GM12878 (cell line): ENCODE data around the gene ZNF57.
"Not testable (repeated sequence)": the region's sequence is repeated elsewhere in the genome, so short reads cannot be mapped to it uniquely, and the experiment has no call there.

Experiments used
- ASH2L ChIP-seq: fragments of 300-600, 200-600 bp; sonication (generic); IDR thresholded peaks from 2 replicates; pipeline ENCODE4 v1.6.1; 2017; ENCODE audit warnings: low read depth, mild to moderate bottlenecking, borderline replicate concordance
- BACH1 ChIP-seq: fragments of 450-650 bp; IDR thresholded peaks from 2 replicates; pipeline ENCODE4 v1.6.1; 2017; ENCODE audit warnings: mild to moderate bottlenecking, borderline replicate concordance
- CTCF ChIP-seq, 3 experiments: IDR thresholded peaks in 2 of 3; conservative IDR thresholded peaks in 1 of 3; 2 replicates each; pipeline ENCODE4 v1.5.1; 2011; ENCODE audit warnings: low read depth in 3 of 3, low read length in 3 of 3, mild to moderate bottlenecking in 3 of 3, control low read depth in 2 of 3, moderate library complexity in 2 of 3, inconsistent platforms in 1 of 3, mixed read lengths in 1 of 3; ENCODE audit not compliant: control insufficient read depth in 2 of 3, insufficient read depth in 1 of 3; ENCODE audit errors: extremely low read depth in 1 of 3
- ETV6 ChIP-seq, 2 experiments: fragments of 450-650 bp in 1 of 2; IDR thresholded peaks in 1 of 2; conservative IDR thresholded peaks in 1 of 2; 2 replicates each; pipeline ENCODE4 v1.6.1; 2014; ENCODE audit warnings: antibody characterized with exemption in 1 of 2, borderline replicate concordance in 1 of 2, low read depth in 1 of 2, mild to moderate bottlenecking in 1 of 2, moderate library complexity in 1 of 2
- EZH2 ChIP-seq: IDR thresholded peaks from 2 replicates; pipeline ENCODE4 v1.6.1; 2012; ENCODE audit warnings: low read depth, mild to moderate bottlenecking, control low read depth, inconsistent platforms, low read length, borderline replicate concordance; ENCODE audit not compliant: control insufficient read depth
- FOS ChIP-seq: IDR thresholded peaks from 3 replicates; pipeline ENCODE4 v1.6.1; 2011; ENCODE audit warnings: borderline replicate concordance; ENCODE audit not compliant: insufficient read length; ENCODE audit errors: extremely low read depth
- KAT2A ChIP-seq: conservative IDR thresholded peaks from 2 replicates; pipeline ENCODE4 v1.6.1; 2011; ENCODE audit warnings: low read depth, low read length; ENCODE audit not compliant: control insufficient read depth
- USF2 ChIP-seq: IDR thresholded peaks from 2 replicates; pipeline ENCODE4 v1.6.1; 2011; ENCODE audit warnings: low read depth, low read length, improper control_type of control experiment, borderline replicate concordance
- ZNF274 ChIP-seq: IDR thresholded peaks from one replicate; pipeline ENCODE4 v1.8.0; 2011; ENCODE audit not compliant: insufficient read length, insufficient read depth

GRCh38 chr19:2890531-2890930, 10.2 kb upstream of the ZNF57 start:
- TF ChIP-seq CTCF (IDR thresholded peaks at IDR 0.05 in 2 of 3, conservative IDR thresholded peaks at IDR 0.05 in 1 of 3; ENCODE audit: control insufficient read depth in 2 of 3, extremely low read depth in 1 of 3, insufficient read depth in 1 of 3, low read depth in 3 of 3, low read length in 3 of 3); EZH2; USF2; BACH1; FOS; ETV6 (conservative IDR thresholded peaks at IDR 0.05 in 1 of 2, IDR thresholded peaks at IDR 0.05 in 1 of 2; ENCODE audit: borderline replicate concordance in 1 of 2, low read depth in 1 of 2); ASH2L; KAT2A; ZNF274: not testable (repeated sequence)
